ENCODE measurements around the gene IRF1.

IRF1 gene

GRCh38 chr5:132500244-132500930 is 9.8 kb upstream of the IRF1 start:
- FAIRE-seq: no peak

- no peak for FAIRE-seq
Measured at GRCh38 chr5:132499440-132500243, 9.1 kb upstream of the IRF1 start.

- FAIRE-seq: no peak
Measured at GRCh38 chr5:132498686-132499271, 8.2 kb upstream of the IRF1 start.

GRCh38 chr5:132498152-132498551 is 7.6 kb upstream of the IRF1 start:
- FAIRE-seq: no peak

DNA sequence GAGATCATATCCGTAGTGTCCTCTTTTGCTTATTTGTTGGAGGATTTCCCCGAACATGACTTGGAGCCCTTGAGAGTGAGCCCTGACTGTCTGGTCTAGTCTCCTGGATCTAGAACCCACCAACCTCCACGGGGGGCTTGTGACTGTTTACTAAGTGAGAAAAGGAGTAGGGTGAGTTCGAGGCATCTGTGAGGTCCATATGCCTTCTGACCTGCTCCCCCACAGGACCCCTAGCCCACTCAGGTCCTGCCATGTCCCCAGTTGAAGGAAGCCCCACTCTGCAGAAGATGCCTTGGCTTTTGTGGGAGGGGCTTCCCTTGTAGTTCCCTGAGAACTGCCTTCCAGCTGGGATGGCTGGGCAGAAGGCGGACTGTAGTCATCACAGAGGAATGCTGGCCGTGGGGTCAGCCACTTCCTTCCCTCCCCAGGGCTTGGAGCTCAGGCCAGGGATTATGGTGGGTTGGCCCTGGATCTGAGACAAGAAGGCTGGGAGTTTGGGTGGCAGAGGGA is 7.0 kb upstream of the IRF1 start:
- FAIRE-seq: no peak

- no peak for FAIRE-seq
Measured at GRCh38 chr5:132496631-132497487, 6.3 kb upstream of the IRF1 start.

- FAIRE-seq: no peak
Measured at GRCh38 chr5:132496191-132496630, 5.6 kb upstream of the IRF1 start.

DNA sequence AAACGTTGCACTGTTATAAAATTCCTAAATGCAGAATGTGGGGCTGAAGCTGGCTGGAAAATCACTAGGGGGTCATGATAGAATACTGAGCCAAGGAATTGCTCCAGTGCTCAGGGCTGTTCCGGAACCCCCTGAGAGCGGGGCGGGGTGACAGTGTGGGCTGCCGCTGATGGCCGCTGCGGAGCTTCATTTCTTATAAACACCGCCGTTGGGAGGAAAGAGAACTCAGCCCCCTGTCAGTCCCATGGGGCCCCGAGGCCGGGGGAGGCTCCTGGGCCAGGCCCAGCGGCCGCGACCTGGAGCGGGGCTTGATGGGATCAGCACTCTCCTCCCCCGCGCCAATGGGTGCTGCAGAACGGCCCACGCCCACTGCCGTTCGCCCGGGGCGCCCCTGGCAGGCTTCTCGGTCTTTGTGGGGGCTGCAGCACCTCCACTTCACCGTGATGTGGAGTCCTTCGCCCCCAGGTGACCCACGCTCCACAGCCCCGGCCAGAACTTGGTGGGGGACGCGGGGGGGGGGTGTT is 5.2 kb upstream of the IRF1 start:
- peak; percentile 71 for FAIRE-seq

- no peak for FAIRE-seq
Measured at GRCh38 chr5:132493821-132494220, 3.2 kb upstream of the IRF1 start.

DNA sequence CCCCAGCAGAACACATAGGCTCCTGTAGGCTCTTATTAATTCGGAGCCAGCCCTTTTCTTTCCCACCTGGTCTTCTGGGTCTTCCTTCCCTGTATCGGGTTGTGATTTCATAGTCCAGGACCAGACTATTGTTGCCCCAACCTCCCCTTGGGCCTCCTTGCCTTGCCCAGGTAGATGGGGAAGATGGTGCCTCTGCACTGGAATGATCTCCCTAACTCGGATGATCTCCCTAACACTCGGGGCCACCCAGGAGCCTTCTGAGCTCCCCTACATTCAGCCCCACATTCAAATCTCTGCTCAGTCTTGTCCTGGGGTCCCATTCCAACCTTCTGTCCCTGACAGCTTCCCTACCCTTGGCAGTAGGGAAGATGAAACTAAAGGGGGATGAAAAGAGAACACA is 2.7 kb upstream of the IRF1 start:
- FAIRE-seq: no peak

DNA sequence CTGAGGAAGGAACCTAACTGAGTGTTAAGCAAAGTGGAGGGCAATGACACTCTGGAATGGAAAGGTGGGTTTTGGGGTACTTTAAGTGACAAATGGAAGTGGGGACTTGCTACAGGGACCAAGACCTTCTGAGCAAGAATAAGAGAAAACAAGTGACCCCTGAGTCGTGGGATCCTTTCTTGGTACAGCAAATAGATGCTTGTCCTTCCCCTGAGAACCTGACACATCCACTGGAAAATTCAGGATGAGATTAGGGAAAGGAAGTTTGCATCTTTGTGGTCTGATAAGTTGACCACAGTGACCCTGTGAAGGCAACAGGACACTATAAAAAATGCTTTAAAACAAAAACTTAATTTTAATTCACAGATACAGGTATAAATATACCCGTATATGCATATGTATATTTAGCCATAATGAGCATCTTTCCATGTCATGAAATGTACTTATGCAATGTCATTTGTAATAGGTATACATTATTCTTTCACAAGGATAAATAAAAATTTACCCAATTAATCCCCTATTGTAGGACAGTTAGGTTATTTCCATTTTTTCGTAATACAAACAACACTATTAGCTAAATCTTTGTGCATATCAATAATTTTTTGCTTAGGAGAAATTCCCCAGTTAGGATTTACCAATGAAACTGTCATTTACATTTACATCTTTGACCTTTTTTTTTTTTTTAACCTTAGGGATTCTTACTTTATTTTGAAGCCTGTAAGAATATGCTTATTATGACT is 2.0 kb upstream of the IRF1 start:
- no peak for FAIRE-seq

DNA sequence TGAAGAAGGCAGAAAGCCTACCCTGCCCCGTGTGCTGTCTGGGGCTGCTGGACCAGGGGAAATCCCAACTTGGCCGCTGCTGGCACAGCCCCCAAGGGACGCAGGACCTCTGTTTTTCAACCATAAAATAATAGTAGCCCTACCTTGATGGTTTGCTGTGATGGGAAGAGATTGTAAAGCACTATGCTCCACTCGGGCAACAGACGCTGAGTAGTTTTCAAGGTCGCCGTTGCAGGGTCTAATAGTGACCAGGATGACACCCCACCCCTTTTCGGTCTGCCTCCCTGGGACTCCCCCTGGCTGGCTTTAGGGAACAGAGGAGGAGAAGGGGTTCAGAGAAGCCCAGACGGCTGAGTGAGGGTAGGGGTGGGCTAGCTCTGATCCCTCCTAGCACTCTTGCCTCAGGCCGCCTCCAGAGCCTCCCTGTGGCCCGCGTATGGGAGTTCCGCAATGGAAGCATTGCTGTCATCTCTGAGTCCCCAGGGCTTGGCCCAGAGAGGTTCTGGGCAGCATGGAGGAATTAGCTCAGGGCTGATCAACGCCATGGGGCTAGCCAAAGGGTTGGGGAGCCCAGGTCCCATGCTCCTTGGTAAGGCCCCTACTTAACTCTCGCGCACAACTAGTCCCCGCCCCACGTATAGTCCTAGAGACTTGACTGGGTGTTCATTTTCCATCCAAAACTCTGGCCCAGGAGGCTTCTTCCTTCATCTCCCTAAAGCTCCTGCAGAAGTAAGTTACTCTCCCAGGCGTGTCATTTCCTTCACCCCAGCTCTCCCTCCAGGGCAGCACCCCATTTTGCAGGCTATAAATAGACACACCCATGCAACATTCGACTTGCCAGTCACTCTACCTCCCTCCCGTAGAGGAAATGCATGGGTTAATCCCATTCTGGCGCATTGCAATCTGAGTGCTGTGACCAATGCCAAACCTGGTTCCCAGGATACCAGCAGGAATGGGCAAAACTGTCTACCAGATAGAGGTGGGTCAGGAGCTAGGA is 1.1 kb upstream of the IRF1 start:
- FAIRE-seq: no peak

DNA sequence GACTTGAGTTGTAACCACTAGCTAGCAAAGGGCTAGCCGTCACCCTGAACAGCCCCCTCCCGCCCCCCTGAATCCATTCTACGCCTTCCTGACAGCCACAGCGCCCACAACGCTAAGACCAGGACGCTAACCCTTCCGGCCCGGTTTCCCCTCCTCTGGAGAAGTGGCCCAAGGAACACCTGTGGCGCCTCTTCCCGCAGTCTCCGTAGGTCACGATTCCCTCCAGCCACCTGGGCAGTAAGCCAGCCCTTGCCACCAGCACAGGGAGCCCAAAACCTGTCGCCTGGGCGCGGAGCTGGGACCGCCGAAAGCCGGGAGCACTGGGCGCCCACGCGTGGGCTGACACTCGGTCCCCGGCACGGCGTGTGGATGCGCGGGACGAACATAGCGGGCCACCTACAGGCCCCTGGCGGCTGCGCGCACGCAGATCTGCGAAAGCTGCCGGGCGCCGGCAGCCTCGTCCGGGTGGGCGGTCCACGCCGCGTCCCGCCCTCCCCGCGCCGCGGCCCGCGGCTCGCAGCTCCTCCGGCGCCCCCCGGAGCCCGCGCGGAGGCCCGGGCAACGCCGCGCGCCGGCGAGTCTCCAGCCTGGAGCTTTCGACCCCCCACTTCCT is 596 bp downstream of the IRF1 start:
- FAIRE-seq: no peak

DNA sequence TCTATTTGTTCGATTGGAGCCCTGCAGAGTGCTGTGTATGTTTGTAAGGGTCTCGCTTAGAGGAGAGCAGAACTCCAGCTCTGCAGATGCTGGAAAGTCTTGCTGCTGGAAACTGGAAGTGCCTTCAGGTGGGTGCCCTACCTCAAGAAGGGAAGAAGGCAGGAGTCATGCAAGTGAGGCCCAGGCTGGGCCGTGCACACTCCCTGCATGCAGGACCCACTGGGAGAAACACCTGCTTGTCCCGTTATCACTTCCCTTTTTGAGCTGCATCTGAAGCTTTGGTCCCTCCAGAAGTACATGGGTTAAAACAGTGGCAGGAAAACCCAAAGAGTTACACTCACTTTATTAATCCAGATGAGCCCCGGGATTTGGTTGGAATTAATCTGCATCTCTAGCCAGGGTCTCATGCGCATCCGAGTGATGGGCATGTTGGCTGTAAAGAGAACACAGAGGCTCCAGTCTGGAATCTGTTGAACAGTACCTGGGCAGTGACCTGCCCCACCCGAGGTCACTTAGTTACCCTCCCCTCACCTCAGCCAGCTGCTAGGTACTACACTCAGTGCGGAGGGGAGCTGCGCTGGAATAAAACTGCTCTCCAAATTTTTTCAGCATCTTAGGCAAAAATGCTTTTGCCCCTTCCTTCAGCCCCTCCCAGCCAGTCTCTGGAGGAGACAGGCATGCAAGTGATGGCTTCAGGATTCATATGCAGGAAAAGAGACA is 1.4 kb downstream of the IRF1 start:
- no peak for FAIRE-seq

GRCh38 chr5:132488590-132488989 is 2.0 kb downstream of the IRF1 start:
- no peak for FAIRE-seq

- FAIRE-seq: no peak
Measured at GRCh38 chr5:132487841-132488555, 2.6 kb downstream of the IRF1 start.

- FAIRE-seq: no peak
Measured at GRCh38 chr5:132487095-132487428, 3.5 kb downstream of the IRF1 start.

DNA sequence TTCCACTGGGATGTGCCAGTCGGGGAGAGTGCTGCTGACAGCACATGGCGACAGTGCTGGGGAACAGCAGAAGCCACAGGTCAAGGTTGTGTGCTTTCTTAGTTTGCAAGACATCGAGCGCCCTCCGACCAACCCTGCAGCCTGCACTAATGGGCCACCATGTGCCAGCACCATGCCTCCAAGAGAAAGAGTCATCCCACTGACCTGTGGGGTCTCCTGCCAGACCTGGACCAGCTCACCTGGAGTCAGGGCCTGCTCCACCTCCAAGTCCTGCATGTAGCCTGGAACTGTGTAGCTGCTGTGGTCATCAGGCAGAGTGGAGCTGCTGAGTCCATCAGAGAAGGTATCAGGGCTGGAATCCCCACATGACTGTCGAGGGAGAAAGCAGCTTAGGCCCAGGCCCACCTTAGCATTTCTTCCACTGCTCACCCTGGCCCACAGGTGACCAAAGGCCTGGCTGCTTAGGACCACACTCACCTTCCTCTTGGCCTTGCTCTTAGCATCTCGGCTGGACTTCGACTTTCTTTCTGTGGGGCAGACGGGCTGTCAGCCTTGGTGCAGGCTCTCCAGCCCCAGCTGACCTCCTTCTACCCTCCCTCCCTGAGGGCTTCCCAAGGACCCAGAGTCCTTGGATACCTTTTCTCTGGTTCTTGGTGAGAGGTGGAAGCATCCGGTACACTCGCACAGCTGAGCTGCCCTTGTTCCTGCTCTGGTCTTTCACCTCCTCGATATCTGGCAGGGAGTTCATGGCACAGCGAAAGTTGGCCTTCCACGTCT is 4.1 kb downstream of the IRF1 start:
- FAIRE-seq: no peak
